Measurements from ENCODE around the gene SLC22A2. TPM values are rescaled to one million over a fixed set of nuclear protein-coding genes. Genes with fewer than 3 reads are reported as not detected.

Gene SLC22A2
- total and polyA plus RNA-seq, 2 of the 13 experiments (the other 11 are each of a cell fraction or from before 2014, with no cell fraction given), result not detected

GRCh38 chr6:160273196-160273595 lies 14.6 kb upstream of the SLC22A2 start (continued):
- TF ChIP-seq ZNF800 (CRISPR knock-in tag; IDR thresholded peaks at IDR 0.05), result no peak
- no peak for TF ChIP-seq GMEB1 (CRISPR knock-in tag; IDR thresholded peaks at IDR 0.05; ENCODE audit: borderline replicate concordance)
- TF ChIP-seq AKNA (CRISPR knock-in tag; IDR thresholded peaks at IDR 0.05; ENCODE audit: borderline replicate concordance), result no peak
- TF ChIP-seq PAXIP1 (CRISPR knock-in tag; conservative IDR thresholded peaks at IDR 0.05), result no peak

Data from HepG2 (cell line).